Measurements from ENCODE around the gene NFKBIE. TPM values are rescaled to one million over a fixed set of nuclear protein-coding genes. Genes with fewer than 3 reads are reported as not detected.
A peak's percentile ranks its signal among the peaks of the same experiment; 100 is the strongest.

The NFKBIE gene
- total and polyA plus RNA-seq, 8 donors: 2.5 to 16.9 (median 7.6) TPM

GRCh38 chr6:44220913-44221290 lies 44.4 kb downstream of the NFKBIE start:
- Histone ChIP-seq H3K4me1 (peaks cover 21 to 61% (median 36%) of the 10 kb centered on the region in 3 donors), H3K9me3 (no peaks in the 10 kb centered on the region), H3K27me3 (no peaks in the 10 kb centered on the region), H3K27ac (peak overlapping the region; percentile 89 to 94 (median 90)), H3K36me3 (no peaks in the 10 kb centered on the region), H3K4me3 (peak overlapping the region in 1 of 4 donors; percentile 58)
- TF ChIP-seq CTCF (IDR thresholded peaks at IDR 0.05): no peak
- ATAC-seq (no peak), FAIRE-seq (no peak), DNase-seq (no peak)
- 57 to 61% methylated on average over 4 of the region's 4 CpGs for WGBS, 2 donors
- intact Hi-C loops (cut with DNase I): no loop called here

GRCh38 chr6:44219815-44220784 lies 45.3 kb downstream of the NFKBIE start:
- DNase-seq (no peak), FAIRE-seq (no peak), ATAC-seq (no peak)
- H3K36me3 ChIP-seq: no peaks in the 10 kb centered on the region
- intact Hi-C loops (cut with DNase I): no loop called here
- 39 to 45% methylated on average over 27 to 28 of the region's 28 CpGs for WGBS, 2 donors
- H3K27me3 ChIP-seq: no peaks in the 10 kb centered on the region
- H3K4me3 ChIP-seq: peak overlapping the region; percentile 30 to 60 (median 46)
- peaks cover 13 to 54% (median 31%) of the 10 kb centered on the region in 3 donors for H3K4me1 ChIP-seq
- peak overlapping the region; percentile 89 to 94 (median 90) for H3K27ac ChIP-seq
- no peak for TF ChIP-seq CTCF (IDR thresholded peaks at IDR 0.05)
- H3K9me3 ChIP-seq: no peaks in the 10 kb centered on the region

- H3K27me3 ChIP-seq: no peaks in the 10 kb centered on the region
- DNase-seq (peak; percentile 78 to 93 (median 88)), ATAC-seq (peak; percentile 53 to 72 (median 64)), FAIRE-seq (no peak)
- peak overlapping the region; percentile 89 to 94 (median 90) for H3K27ac ChIP-seq
- no peaks in the 10 kb centered on the region for H3K9me3 ChIP-seq
- peaks cover 5 to 50% (median 27%) of the 10 kb centered on the region in 3 donors for H3K4me1 ChIP-seq
- TF ChIP-seq CTCF (IDR thresholded peaks at IDR 0.05): no peak
- no peaks in the 10 kb centered on the region for H3K36me3 ChIP-seq
- peak overlapping the region; percentile 30 to 60 (median 46) for H3K4me3 ChIP-seq
- 0 to 1% methylated on average over 44 to 45 of the region's 45 CpGs for WGBS, 2 donors
- intact Hi-C loops (cut with DNase I): no loop called here
Measured at GRCh38 chr6:44219053-44219814, 46.1 kb downstream of the NFKBIE start.

GRCh38 chr6:44217332-44218143 lies 47.8 kb downstream of the NFKBIE start:
- Histone ChIP-seq H3K9me3 (no peaks in the 10 kb centered on the region), H3K27me3 (no peaks in the 10 kb centered on the region), H3K36me3 (no peaks in the 10 kb centered on the region), H3K27ac (peak overlapping the region; percentile 75 to 94 (median 90)), H3K4me3 (peak overlapping the region in 1 of 4 donors; percentile 22), H3K4me1 (peaks cover 0 to 41% (median 23%) of the 10 kb centered on the region in 3 donors)
- ATAC-seq (peak; percentile 25 to 50 (median 36)), FAIRE-seq (no peak), DNase-seq (peak; percentile 72 to 90 (median 82))
- no peak for TF ChIP-seq CTCF (IDR thresholded peaks at IDR 0.05)
- intact Hi-C loops (cut with DNase I): no loop called here
- WGBS, 2 donors: 27 to 37% methylated on average over 16 of the region's 16 CpGs
